HEK293 (cell line): ENCODE data around the gene INPP5A.

Source experiments
- KLF7 ChIP-seq: fragments of 450-650 bp; formaldehyde crosslinking; IDR thresholded peaks from 2 replicates; pipeline ENCODE4 v1.5.1; 2016; ENCODE audit warnings: missing biosample characterization, missing genetic modification characterization, borderline replicate concordance
- KLF8 ChIP-seq: fragments of 450-650 bp; formaldehyde crosslinking; IDR thresholded peaks from 2 replicates; pipeline ENCODE4 v1.5.1; 2016; ENCODE audit warnings: missing biosample characterization, missing genetic modification characterization
- OVOL3 ChIP-seq: fragments of 450-650 bp; formaldehyde crosslinking; IDR thresholded peaks from 2 replicates; pipeline ENCODE4 v1.5.1; 2016; ENCODE audit warnings: missing biosample characterization, missing genetic modification characterization
- SETDB1 ChIP-seq: IDR thresholded peaks from one replicate; pipeline ENCODE4 v1.6.1; 2017; ENCODE audit warnings: mild to moderate bottlenecking, low read length, moderate library complexity, mixed read lengths; ENCODE audit not compliant: insufficient read length
- SP3 ChIP-seq: fragments of 450-650 bp; formaldehyde crosslinking; IDR thresholded peaks from 2 replicates; pipeline ENCODE4 v1.5.1; 2016; ENCODE audit warnings: missing biosample characterization, missing genetic modification characterization
- SP7 ChIP-seq: fragments of 450-650 bp; formaldehyde crosslinking; IDR thresholded peaks from 2 replicates; pipeline ENCODE4 v1.5.1; 2016; ENCODE audit warnings: missing biosample characterization, missing genetic modification characterization
- TRIM28 ChIP-seq: IDR thresholded peaks from 2 replicates; pipeline ENCODE4 v1.6.1; 2011; ENCODE audit warnings: low read length, control low read depth, borderline replicate concordance
- YY2 ChIP-seq: fragments of 450-650 bp; formaldehyde crosslinking; IDR thresholded peaks from 2 replicates; pipeline ENCODE4 v1.5.1; 2016; ENCODE audit warnings: missing biosample characterization, missing genetic modification characterization
- ZFHX2 ChIP-seq: fragments of 450-650 bp; formaldehyde crosslinking; conservative IDR thresholded peaks from 2 replicates; pipeline ENCODE4 v1.5.1; 2016; ENCODE audit warnings: missing biosample characterization, missing genetic modification characterization
- ZNF132 ChIP-seq: fragments of 450-650 bp; formaldehyde crosslinking; IDR thresholded peaks from 2 replicates; pipeline ENCODE4 v1.5.1; 2017; ENCODE audit warnings: missing biosample characterization, missing genetic modification characterization, borderline replicate concordance
- ZNF157 ChIP-seq: fragments of 450-650 bp; formaldehyde crosslinking; IDR thresholded peaks from 2 replicates; pipeline ENCODE4 v1.5.1; 2016; ENCODE audit warnings: missing biosample characterization, missing genetic modification characterization
- ZNF23 ChIP-seq: fragments of 450-650 bp; formaldehyde crosslinking; IDR thresholded peaks from 2 replicates; pipeline ENCODE4 v1.5.1; 2016; ENCODE audit warnings: missing biosample characterization, missing genetic modification characterization, borderline replicate concordance
- ZNF26 ChIP-seq: fragments of 450-650 bp; formaldehyde crosslinking; IDR thresholded peaks from 2 replicates; pipeline ENCODE4 v1.5.1; 2016; ENCODE audit warnings: missing biosample characterization, missing genetic modification characterization
- ZNF302 ChIP-seq: fragments of 450-650 bp; formaldehyde crosslinking; IDR thresholded peaks from 2 replicates; pipeline ENCODE4 v1.5.1; 2016; ENCODE audit warnings: missing biosample characterization, missing genetic modification characterization, low read depth
- ZNF311 ChIP-seq: fragments of 450-650 bp; formaldehyde crosslinking; IDR thresholded peaks from 2 replicates; pipeline ENCODE4 v1.5.1; 2017; ENCODE audit warnings: missing biosample characterization, missing genetic modification characterization, borderline replicate concordance
- ZNF362 ChIP-seq: fragments of 450-650 bp; formaldehyde crosslinking; IDR thresholded peaks from 2 replicates; pipeline ENCODE4 v1.5.1; 2016; ENCODE audit warnings: missing biosample characterization, missing genetic modification characterization
- ZNF391 ChIP-seq: fragments of 450-650 bp; formaldehyde crosslinking; IDR thresholded peaks from 2 replicates; pipeline ENCODE4 v1.5.1; 2016; ENCODE audit warnings: low read depth, missing biosample characterization, missing genetic modification characterization, borderline replicate concordance
- ZNF404 ChIP-seq: fragments of 450-650 bp; formaldehyde crosslinking; IDR thresholded peaks from 2 replicates; pipeline ENCODE4 v1.5.1; 2017; ENCODE audit warnings: missing biosample characterization, missing genetic modification characterization
- ZNF548 ChIP-seq: fragments of 450-650 bp; formaldehyde crosslinking; IDR thresholded peaks from 2 replicates; pipeline ENCODE4 v1.5.1; 2016; ENCODE audit warnings: missing biosample characterization, missing genetic modification characterization
- ZNF558 ChIP-seq: fragments of 450-650 bp; formaldehyde crosslinking; IDR thresholded peaks from 2 replicates; pipeline ENCODE4 v1.5.1; 2016; ENCODE audit warnings: missing biosample characterization, missing genetic modification characterization
- ZNF561 ChIP-seq: fragments of 450-650 bp; IDR thresholded peaks from 2 replicates; pipeline ENCODE4 v1.5.1; 2018; ENCODE audit warnings: missing biosample characterization, missing genetic modification characterization, borderline replicate concordance
- ZNF585B ChIP-seq: fragments of 450-650 bp; formaldehyde crosslinking; IDR thresholded peaks from 2 replicates; pipeline ENCODE4 v1.5.1; 2016; ENCODE audit warnings: missing biosample characterization, missing genetic modification characterization
- ZNF596 ChIP-seq: fragments of 450-650 bp; IDR thresholded peaks from 2 replicates; pipeline ENCODE4 v1.5.0; 2018; ENCODE audit warnings: missing biosample characterization, mild to moderate bottlenecking, missing genetic modification characterization, moderate library complexity
- ZNF623 ChIP-seq: fragments of 450-650 bp; formaldehyde crosslinking; IDR thresholded peaks from 2 replicates; pipeline ENCODE4 v1.5.1; 2016; ENCODE audit warnings: missing biosample characterization, missing genetic modification characterization
- ZNF692 ChIP-seq: fragments of 450-650 bp; formaldehyde crosslinking; IDR thresholded peaks from 2 replicates; pipeline ENCODE4 v1.5.1; 2016; ENCODE audit warnings: missing biosample characterization, missing genetic modification characterization
- ZNF777 ChIP-seq: fragments of 450-650 bp; formaldehyde crosslinking; IDR thresholded peaks from 2 replicates; pipeline ENCODE4 v1.5.1; 2017; ENCODE audit warnings: missing biosample characterization, missing genetic modification characterization, borderline replicate concordance
- ZNF843 ChIP-seq: fragments of 450-650 bp; formaldehyde crosslinking; IDR thresholded peaks from 2 replicates; pipeline ENCODE4 v1.5.1; 2016; ENCODE audit warnings: missing biosample characterization, missing genetic modification characterization
- ZSCAN16 ChIP-seq: fragments of 450-650 bp; formaldehyde crosslinking; IDR thresholded peaks from 2 replicates; pipeline ENCODE4 v1.5.1; 2016; ENCODE audit warnings: missing biosample characterization, missing genetic modification characterization
- TF ChIP-seq, protein P1 (sequence below): fragments of 450-650 bp; formaldehyde crosslinking; optimal IDR thresholded peaks from 2 replicates; pipeline ENCODE3; 2016; ENCODE audit warnings: missing biosample characterization, mild to moderate bottlenecking, missing genetic modification characterization
- TF ChIP-seq, protein P2 (sequence below): fragments of 450-650 bp; formaldehyde crosslinking; IDR thresholded peaks from 2 replicates; pipeline ENCODE4 v1.5.1; 2016; ENCODE audit warnings: missing biosample characterization, missing genetic modification characterization

The INPP5A gene

DNA sequence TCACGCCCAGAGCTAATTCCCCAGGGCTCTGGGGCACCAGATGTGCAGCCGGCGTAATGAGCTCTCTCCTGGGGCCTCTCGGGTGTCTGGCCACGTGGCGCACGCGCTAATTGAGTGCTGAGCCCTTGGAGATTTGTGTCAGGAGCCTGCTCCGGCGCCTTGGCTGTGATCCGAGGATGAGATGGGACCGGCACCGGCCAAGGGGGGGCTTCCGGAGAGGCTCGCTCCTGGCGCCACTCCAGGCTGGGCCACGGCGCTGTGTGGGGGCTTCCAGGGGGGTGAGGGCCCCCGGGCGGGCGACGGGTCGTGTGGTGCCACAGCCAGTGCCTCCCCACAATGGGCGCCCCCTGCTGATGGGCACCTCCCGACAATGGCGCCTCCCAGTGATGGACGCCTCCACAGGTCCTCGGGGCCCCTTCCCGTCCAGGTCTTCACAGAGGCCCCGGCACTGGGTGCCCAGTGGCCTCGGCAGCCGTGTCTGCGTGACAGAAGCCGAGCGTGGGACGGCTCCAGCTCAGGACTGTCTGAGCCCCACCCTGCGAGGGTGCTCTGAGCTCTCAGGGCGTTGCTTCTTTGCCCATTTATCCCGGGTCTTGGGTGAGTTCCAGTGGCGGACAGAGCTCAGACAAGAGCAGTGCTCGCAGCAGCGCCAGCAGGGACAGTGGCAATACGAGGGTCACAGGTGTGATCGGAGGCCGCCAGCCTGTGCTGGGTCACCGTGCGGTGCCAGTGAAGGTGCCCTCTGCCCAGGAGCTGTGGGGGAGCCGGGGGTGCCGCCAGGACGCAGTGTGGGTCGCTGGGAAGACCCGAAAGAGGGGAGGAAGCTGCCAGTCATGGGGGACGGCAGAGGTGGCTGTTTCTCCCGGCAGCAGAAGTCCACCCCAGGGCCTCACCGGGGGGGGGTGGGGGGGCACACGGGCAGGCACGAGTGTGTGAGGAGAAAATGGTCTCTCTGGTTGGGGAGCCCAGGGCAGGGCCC, 256.6 kb downstream of the INPP5A start (continued):
- TF ChIP-seq ZNF585B (tag by site-specific recombination) (no peak), SP7 (tag by site-specific recombination) (peak; percentile 92), ZFHX2 (tag by site-specific recombination) (peak; percentile 25; the same call in 1 of the 2 replicates), ZNF561 (tag by site-specific recombination) (peak; percentile 59; the same call in 1 of the 2 replicates), ZNF623 (tag by site-specific recombination) (0 out of 2 replicates have a peak, but pooled peaks have one; percentile 13), ZNF302 (tag by site-specific recombination) (no peak), ZNF777 (tag by site-specific recombination) (no peak), ZNF596 (peak; percentile 57; the same call in 1 of the 2 replicates), ZNF311 (no peak), KLF8 (tag by site-specific recombination) (peak; percentile 74), ZNF391 (no peak), ZNF843 (tag by site-specific recombination) (peak; percentile 78), ZNF26 (tag by site-specific recombination) (no peak), ZNF157 (tag by site-specific recombination) (no peak), ZNF558 (no peak), ZNF548 (tag by site-specific recombination) (no peak), ZNF692 (tag by site-specific recombination) (peak; percentile 60; the same call in 1 of the 2 replicates), SETDB1 (no peak), OVOL3 (tag by site-specific recombination) (no peak), ZNF132 (no peak), YY2 (tag by site-specific recombination) (peak; percentile 80), KLF7 (no peak), ZNF362 (no peak), ZNF23 (tag by site-specific recombination) (no peak), ZSCAN16 (tag by site-specific recombination) (0 out of 2 replicates have a peak, but pooled peaks have one; percentile 10), SP3 (tag by site-specific recombination) (no peak), ZNF404 (tag by site-specific recombination) (no peak), TRIM28 (no peak)
- TF ChIP-seq, protein P1, sequence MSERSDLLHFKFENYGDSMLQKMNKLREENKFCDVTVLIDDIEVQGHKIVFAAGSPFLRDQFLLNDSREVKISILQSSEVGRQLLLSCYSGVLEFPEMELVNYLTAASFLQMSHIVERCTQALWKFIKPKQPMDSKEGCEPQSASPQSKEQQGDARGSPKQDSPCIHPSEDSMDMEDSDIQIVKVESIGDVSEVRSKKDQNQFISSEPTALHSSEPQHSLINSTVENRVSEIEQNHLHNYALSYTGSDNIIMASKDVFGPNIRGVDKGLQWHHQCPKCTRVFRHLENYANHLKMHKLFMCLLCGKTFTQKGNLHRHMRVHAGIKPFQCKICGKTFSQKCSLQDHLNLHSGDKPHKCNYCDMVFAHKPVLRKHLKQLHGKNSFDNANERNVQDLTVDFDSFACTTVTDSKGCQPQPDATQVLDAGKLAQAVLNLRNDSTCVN (tag by site-specific recombination): peak; percentile 34
- TF ChIP-seq, protein P2, sequence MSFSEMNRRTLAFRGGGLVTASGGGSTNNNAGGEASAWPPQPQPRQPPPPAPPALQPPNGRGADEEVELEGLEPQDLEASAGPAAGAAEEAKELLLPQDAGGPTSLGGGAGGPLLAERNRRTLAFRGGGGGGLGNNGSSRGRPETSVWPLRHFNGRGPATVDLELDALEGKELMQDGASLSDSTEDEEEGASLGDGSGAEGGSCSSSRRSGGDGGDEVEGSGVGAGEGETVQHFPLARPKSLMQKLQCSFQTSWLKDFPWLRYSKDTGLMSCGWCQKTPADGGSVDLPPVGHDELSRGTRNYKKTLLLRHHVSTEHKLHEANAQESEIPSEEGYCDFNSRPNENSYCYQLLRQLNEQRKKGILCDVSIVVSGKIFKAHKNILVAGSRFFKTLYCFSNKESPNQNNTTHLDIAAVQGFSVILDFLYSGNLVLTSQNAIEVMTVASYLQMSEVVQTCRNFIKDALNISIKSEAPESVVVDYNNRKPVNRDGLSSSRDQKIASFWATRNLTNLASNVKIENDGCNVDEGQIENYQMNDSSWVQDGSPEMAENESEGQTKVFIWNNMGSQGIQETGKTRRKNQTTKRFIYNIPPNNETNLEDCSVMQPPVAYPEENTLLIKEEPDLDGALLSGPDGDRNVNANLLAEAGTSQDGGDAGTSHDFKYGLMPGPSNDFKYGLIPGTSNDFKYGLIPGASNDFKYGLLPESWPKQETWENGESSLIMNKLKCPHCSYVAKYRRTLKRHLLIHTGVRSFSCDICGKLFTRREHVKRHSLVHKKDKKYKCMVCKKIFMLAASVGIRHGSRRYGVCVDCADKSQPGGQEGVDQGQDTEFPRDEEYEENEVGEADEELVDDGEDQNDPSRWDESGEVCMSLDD: no peak; the same call in 1 of the 2 replicates
